Liver (tissue), 9 donors: ENCODE data around the gene SLC25A26. TPM values are rescaled to one million over a fixed set of nuclear protein-coding genes. Genes with fewer than 3 reads are reported as not detected.

Source experiments
- DNase-seq: peaks from one replicate; pipeline ENCODE4 v3.0.0-alpha.2; 2017; ENCODE audit warnings: low spot score
- H3K27ac ChIP-seq, 2 donors: one replicate each; pipeline ENCODE4 v1.7.0; 2013; ENCODE audit warnings: inconsistent platforms in 2 of 2, low read length in 2 of 2, control low read depth in 1 of 2, low read depth in 1 of 2, mild to moderate bottlenecking in 1 of 2
- H3K27me3 ChIP-seq, 4 donors: one replicate each; pipeline versions ENCODE4 v1.6.1 to v1.7.0; 2013; ENCODE audit warnings: low read length in 3 of 4, inconsistent platforms in 1 of 4, mild to moderate bottlenecking in 1 of 4, moderate library complexity in 1 of 4; ENCODE audit not compliant: control insufficient read depth in 4 of 4, insufficient read depth in 4 of 4
- H3K36me3 ChIP-seq, 4 donors: one replicate each; pipeline versions ENCODE4 v1.6.1 to v1.7.0; 2013; ENCODE audit warnings: low read length in 3 of 4, mild to moderate bottlenecking in 3 of 4, low read depth in 1 of 4, moderate library complexity in 1 of 4; ENCODE audit not compliant: control insufficient read depth in 4 of 4, insufficient read depth in 3 of 4
- H3K4me1 ChIP-seq, 4 donors: one replicate each; pipeline versions ENCODE4 v1.6.1 to v1.7.0; 2013; ENCODE audit warnings: low read length in 3 of 4, mild to moderate bottlenecking in 3 of 4, moderate library complexity in 1 of 4; ENCODE audit not compliant: control insufficient read depth in 4 of 4, insufficient read depth in 4 of 4
- H3K4me3 ChIP-seq, 3 donors: one replicate each; pipeline versions ENCODE4 v1.6.1 to v1.7.0; 2013; ENCODE audit warnings: low read length in 3 of 3, control low read depth in 1 of 3, low read depth in 1 of 3, mild to moderate bottlenecking in 1 of 3
- H3K9ac ChIP-seq, 2 donors: one replicate each; pipeline ENCODE4 v1.7.0; 2013; ENCODE audit warnings: low read length in 2 of 2, mild to moderate bottlenecking in 2 of 2, moderate library complexity in 2 of 2, control low read depth in 1 of 2, low read depth in 1 of 2
- H3K9me3 ChIP-seq, 4 donors: one replicate each; pipeline versions ENCODE4 v1.6.1 to v1.7.0; 2013; ENCODE audit warnings: low read length in 3 of 4; ENCODE audit not compliant: control insufficient read depth in 4 of 4
- EGR1 ChIP-seq, 2 donors: IDR thresholded peaks; 2 replicates each; pipeline ENCODE4 v1.6.1; 2016 to 2018; ENCODE audit warnings: antibody characterized with exemption in 2 of 2, low read depth in 2 of 2
- FOXA1 ChIP-seq: IDR thresholded peaks from 2 replicates; pipeline ENCODE4 v1.6.1; 2016; ENCODE audit warnings: antibody characterized with exemption
- FOXA2 ChIP-seq: IDR thresholded peaks from 2 replicates; pipeline ENCODE4 v1.6.1; 2016; ENCODE audit warnings: antibody characterized with exemption
- GABPA ChIP-seq, 2 donors: IDR thresholded peaks in 1 of 2; conservative IDR thresholded peaks in 1 of 2; 2 replicates each; pipeline ENCODE4 v1.6.1; 2016; ENCODE audit warnings: antibody characterized with exemption in 2 of 2, mild to moderate bottlenecking in 1 of 2, moderate library complexity in 1 of 2
- HNF4A ChIP-seq, 2 donors: conservative IDR thresholded peaks; 2 replicates each; pipeline ENCODE4 v1.6.1; 2016; ENCODE audit warnings: antibody characterized with exemption in 2 of 2, mild to moderate bottlenecking in 2 of 2
- HNF4G ChIP-seq: IDR thresholded peaks from 2 replicates; pipeline ENCODE4 v1.6.1; 2016; ENCODE audit warnings: antibody characterized with exemption
- JUND ChIP-seq, 2 donors: IDR thresholded peaks; 2 replicates each; pipeline ENCODE4 v1.6.1; 2016; ENCODE audit warnings: antibody characterized with exemption in 2 of 2
- NR2F2 ChIP-seq: IDR thresholded peaks from 2 replicates; pipeline ENCODE4 v1.6.1; 2016; ENCODE audit warnings: antibody characterized with exemption
- RAD21 ChIP-seq, 2 donors: IDR thresholded peaks; 2 replicates each; pipeline ENCODE4 v1.6.1; 2016; ENCODE audit warnings: antibody characterized with exemption in 2 of 2, mild to moderate bottlenecking in 2 of 2
- RXRA ChIP-seq, 2 donors: IDR thresholded peaks; 2 replicates each; pipeline ENCODE4 v1.6.1; 2017 to 2018; ENCODE audit warnings: antibody characterized with exemption in 2 of 2, mild to moderate bottlenecking in 1 of 2
- SP1 ChIP-seq: IDR thresholded peaks from 2 replicates; pipeline ENCODE4 v1.6.1; 2018; ENCODE audit warnings: antibody characterized with exemption, mild to moderate bottlenecking
- TAF1 ChIP-seq: conservative IDR thresholded peaks from 2 replicates; pipeline ENCODE4 v1.6.1; 2016; ENCODE audit warnings: antibody characterized with exemption, mild to moderate bottlenecking
- YY1 ChIP-seq: IDR thresholded peaks from 2 replicates; pipeline ENCODE4 v1.6.1; 2016; ENCODE audit warnings: antibody characterized with exemption, mild to moderate bottlenecking
- WGBS: extraction: QIAGEN DNeasy Blood & Tissue Kit; methylation state at CpG from one replicate; pipeline ENCODE4 v1.1.7; 2013; 5-methylcytosine and 5-hydroxymethylcytosine counted together
- polyA plus RNA-seq, 2 donors: library from polyadenylated mRNA; stranded (reverse) in 1 of 2; unstranded in 1 of 2; fragments of 200-250 nt in 1 of 2; fragments of >200 nt in 1 of 2; fragmentation: Nextera tagmentation in 1 of 2; extraction: Ambion mirVana in 1 of 2; gene quantifications; one replicate each; pipeline versions ENCODE4 v1.2.1 to v1.2.3, GENCODE V29; 2013 to 2015
- total RNA-seq, 2 donors: library from RNA; depleted of rRNA; stranded (reverse); fragments of >200 nt; gene quantifications; one replicate each; pipeline ENCODE4 v1.2.3, GENCODE V29; 2014
- TF ChIP-seq, protein P1 (sequence below): IDR thresholded peaks from 2 replicates; pipeline ENCODE4 v1.6.1; 2016; ENCODE audit warnings: antibody characterized with exemption
- TF ChIP-seq, protein P2 (sequence below): fragments of 150-350 bp; IDR thresholded peaks from 2 replicates; pipeline ENCODE4 v1.5.1; 2017; ENCODE audit warnings: improper control_type of control experiment, low read depth, low read length; ENCODE audit not compliant: missing input control
- TF ChIP-seq, protein P3 (sequence below): IDR thresholded peaks from 2 replicates; pipeline ENCODE4 v1.6.1; 2016; ENCODE audit warnings: antibody characterized with exemption
- TF ChIP-seq, protein P4 (sequence below): IDR thresholded peaks from 2 replicates; pipeline ENCODE4 v1.6.1; 2016; ENCODE audit warnings: antibody characterized with exemption
- TF ChIP-seq, protein P5 (sequence below): IDR thresholded peaks from 2 replicates; pipeline ENCODE4 v1.6.1; 2016; ENCODE audit warnings: antibody characterized with exemption, mild to moderate bottlenecking
- donor health status: healthy.
- donor health status: healthy.
- donor health status: healthy.
- donor health status: healthy.
- donor health status: healthy.

SLC25A26 gene
- total and polyA plus RNA-seq, 4 donors = 9.9 to 21.6 (median 12.8) TPM

DNA sequence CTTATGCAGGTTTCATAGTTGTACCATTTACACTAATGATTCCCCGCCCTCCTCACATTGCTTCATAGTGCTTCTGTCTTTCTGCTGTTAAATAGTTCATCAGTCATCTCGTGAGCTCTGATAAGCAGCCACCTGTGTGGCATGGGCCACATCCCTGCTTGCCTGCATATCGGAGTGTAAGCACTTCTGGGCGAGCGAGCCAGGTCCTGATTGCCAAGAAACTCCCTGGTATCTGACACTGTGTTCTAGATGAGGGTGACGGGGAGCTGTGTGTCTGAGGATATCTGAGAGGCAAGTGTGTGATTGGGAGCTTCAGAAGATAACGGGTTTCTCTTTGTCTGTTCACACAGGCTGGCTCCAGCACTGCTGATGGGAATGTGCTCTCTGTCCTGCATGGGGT, 149.4 kb downstream of the SLC25A26 start:
- DNase-seq = no peak
- H3K4me3 ChIP-seq = no peak overlapping the region
- WGBS = 93% methylated on average over 7 of the region's 7 CpGs
- H3K9me3 ChIP-seq = no peaks in the 10 kb centered on the region
- no peak overlapping the region for H3K9ac ChIP-seq
- no peaks in the 10 kb centered on the region for H3K27me3 ChIP-seq
- TF ChIP-seq RXRA (IDR thresholded peaks at IDR 0.05) (no peak), RAD21 (IDR thresholded peaks at IDR 0.05) (no peak), YY1 (no peak), TAF1 (no peak), FOXA2 (no peak), HNF4A (conservative IDR thresholded peaks at IDR 0.05) (no peak), JUND (IDR thresholded peaks at IDR 0.05) (no peak), NR2F2 (no peak), HNF4G (no peak), SP1 (no peak), FOXA1 (no peak), GABPA (IDR thresholded peaks at IDR 0.05 in 1 of 2, conservative IDR thresholded peaks at IDR 0.05 in 1 of 2) (no peak), EGR1 (IDR thresholded peaks at IDR 0.05; ENCODE audit: low read depth in 2 of 2) (no peak)
- TF ChIP-seq, protein P1, sequence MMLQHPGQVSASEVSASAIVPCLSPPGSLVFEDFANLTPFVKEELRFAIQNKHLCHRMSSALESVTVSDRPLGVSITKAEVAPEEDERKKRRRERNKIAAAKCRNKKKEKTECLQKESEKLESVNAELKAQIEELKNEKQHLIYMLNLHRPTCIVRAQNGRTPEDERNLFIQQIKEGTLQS = no peak
- TF ChIP-seq, protein P2, sequence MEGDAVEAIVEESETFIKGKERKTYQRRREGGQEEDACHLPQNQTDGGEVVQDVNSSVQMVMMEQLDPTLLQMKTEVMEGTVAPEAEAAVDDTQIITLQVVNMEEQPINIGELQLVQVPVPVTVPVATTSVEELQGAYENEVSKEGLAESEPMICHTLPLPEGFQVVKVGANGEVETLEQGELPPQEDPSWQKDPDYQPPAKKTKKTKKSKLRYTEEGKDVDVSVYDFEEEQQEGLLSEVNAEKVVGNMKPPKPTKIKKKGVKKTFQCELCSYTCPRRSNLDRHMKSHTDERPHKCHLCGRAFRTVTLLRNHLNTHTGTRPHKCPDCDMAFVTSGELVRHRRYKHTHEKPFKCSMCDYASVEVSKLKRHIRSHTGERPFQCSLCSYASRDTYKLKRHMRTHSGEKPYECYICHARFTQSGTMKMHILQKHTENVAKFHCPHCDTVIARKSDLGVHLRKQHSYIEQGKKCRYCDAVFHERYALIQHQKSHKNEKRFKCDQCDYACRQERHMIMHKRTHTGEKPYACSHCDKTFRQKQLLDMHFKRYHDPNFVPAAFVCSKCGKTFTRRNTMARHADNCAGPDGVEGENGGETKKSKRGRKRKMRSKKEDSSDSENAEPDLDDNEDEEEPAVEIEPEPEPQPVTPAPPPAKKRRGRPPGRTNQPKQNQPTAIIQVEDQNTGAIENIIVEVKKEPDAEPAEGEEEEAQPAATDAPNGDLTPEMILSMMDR = no peak
- TF ChIP-seq, protein P3, sequence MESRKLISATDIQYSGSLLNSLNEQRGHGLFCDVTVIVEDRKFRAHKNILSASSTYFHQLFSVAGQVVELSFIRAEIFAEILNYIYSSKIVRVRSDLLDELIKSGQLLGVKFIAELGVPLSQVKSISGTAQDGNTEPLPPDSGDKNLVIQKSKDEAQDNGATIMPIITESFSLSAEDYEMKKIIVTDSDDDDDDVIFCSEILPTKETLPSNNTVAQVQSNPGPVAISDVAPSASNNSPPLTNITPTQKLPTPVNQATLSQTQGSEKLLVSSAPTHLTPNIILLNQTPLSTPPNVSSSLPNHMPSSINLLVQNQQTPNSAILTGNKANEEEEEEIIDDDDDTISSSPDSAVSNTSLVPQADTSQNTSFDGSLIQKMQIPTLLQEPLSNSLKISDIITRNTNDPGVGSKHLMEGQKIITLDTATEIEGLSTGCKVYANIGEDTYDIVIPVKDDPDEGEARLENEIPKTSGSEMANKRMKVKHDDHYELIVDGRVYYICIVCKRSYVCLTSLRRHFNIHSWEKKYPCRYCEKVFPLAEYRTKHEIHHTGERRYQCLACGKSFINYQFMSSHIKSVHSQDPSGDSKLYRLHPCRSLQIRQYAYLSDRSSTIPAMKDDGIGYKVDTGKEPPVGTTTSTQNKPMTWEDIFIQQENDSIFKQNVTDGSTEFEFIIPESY = no peak
- TF ChIP-seq, protein P4, sequence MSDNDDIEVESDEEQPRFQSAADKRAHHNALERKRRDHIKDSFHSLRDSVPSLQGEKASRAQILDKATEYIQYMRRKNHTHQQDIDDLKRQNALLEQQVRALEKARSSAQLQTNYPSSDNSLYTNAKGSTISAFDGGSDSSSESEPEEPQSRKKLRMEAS = no peak
- H3K4me1 ChIP-seq = no peaks in the 10 kb centered on the region
- peaks cover 0 to 2% (median 0%) of the 10 kb centered on the region in 4 donors for H3K36me3 ChIP-seq
- H3K27ac ChIP-seq = no peak overlapping the region

DNA sequence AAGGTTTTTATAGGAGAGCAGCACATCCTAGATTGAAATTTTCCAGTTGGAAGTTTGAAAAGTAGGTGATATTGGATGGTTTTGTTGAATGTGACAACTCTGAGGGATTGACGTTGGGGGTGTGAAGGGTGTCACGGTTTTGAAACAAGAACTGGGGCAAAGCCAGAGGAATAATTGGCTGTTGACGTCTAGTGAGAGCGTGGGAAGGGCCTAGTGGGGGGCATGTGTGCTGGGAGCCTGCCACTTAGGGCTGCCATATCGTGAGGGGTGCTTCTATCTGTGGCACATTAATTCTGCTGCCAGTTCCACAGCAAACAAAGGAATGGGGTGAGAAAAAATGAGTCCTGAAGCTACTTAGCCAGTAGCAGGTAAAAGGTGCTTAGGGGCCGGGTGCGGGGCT, 150.6 kb downstream of the SLC25A26 start:
- 90% methylated on average over 7 of the region's 7 CpGs for WGBS
- Histone ChIP-seq H3K27ac (no peak overlapping the region), H3K27me3 (no peaks in the 10 kb centered on the region), H3K9ac (no peak overlapping the region), H3K9me3 (no peaks in the 10 kb centered on the region), H3K4me3 (no peak overlapping the region), H3K4me1 (peaks cover 0 to 3% (median 1%) of the 10 kb centered on the region in 4 donors), H3K36me3 (peaks cover 0 to 2% (median 0%) of the 10 kb centered on the region in 4 donors)
- TF ChIP-seq RXRA (IDR thresholded peaks at IDR 0.05) (no peak), RAD21 (IDR thresholded peaks at IDR 0.05) (no peak), SP1 (no peak), EGR1 (IDR thresholded peaks at IDR 0.05; ENCODE audit: low read depth in 2 of 2) (no peak), NR2F2 (no peak), TAF1 (no peak), JUND (IDR thresholded peaks at IDR 0.05) (no peak), FOXA1 (no peak), YY1 (no peak)
- TF ChIP-seq, protein P4 = no peak
- TF ChIP-seq, protein P5, sequence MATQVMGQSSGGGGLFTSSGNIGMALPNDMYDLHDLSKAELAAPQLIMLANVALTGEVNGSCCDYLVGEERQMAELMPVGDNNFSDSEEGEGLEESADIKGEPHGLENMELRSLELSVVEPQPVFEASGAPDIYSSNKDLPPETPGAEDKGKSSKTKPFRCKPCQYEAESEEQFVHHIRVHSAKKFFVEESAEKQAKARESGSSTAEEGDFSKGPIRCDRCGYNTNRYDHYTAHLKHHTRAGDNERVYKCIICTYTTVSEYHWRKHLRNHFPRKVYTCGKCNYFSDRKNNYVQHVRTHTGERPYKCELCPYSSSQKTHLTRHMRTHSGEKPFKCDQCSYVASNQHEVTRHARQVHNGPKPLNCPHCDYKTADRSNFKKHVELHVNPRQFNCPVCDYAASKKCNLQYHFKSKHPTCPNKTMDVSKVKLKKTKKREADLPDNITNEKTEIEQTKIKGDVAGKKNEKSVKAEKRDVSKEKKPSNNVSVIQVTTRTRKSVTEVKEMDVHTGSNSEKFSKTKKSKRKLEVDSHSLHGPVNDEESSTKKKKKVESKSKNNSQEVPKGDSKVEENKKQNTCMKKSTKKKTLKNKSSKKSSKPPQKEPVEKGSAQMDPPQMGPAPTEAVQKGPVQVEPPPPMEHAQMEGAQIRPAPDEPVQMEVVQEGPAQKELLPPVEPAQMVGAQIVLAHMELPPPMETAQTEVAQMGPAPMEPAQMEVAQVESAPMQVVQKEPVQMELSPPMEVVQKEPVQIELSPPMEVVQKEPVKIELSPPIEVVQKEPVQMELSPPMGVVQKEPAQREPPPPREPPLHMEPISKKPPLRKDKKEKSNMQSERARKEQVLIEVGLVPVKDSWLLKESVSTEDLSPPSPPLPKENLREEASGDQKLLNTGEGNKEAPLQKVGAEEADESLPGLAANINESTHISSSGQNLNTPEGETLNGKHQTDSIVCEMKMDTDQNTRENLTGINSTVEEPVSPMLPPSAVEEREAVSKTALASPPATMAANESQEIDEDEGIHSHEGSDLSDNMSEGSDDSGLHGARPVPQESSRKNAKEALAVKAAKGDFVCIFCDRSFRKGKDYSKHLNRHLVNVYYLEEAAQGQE = no peak
- no peak for DNase-seq
